GM10847 (cell line): Measurements from ENCODE around the gene KLHDC2.

Experiments used
- POLR2A ChIP-seq: IDR thresholded peaks from 2 replicates; pipeline ENCODE4 v1.6.1; 2011; ENCODE audit not compliant: insufficient read length; ENCODE audit errors: extremely low read depth

Gene KLHDC2

GRCh38 chr14:49770212-49770817 is 2.4 kb downstream of the KLHDC2 start:
- no peak for TF ChIP-seq POLR2A

GRCh38 chr14:49774106-49774505 is 6.2 kb downstream of the KLHDC2 start:
- no peak for TF ChIP-seq POLR2A

GRCh38 chr14:49778421-49778820 is 10.5 kb downstream of the KLHDC2 start:
- no peak for TF ChIP-seq POLR2A

GRCh38 chr14:49783394-49784014 is 15.6 kb downstream of the KLHDC2 start:
- no peak for TF ChIP-seq POLR2A

GRCh38 chr14:49786315-49786714 is 18.4 kb downstream of the KLHDC2 start:
- TF ChIP-seq POLR2A: no peak

GRCh38 chr14:49792618-49793017 is 24.7 kb downstream of the KLHDC2 start:
- no peak for TF ChIP-seq POLR2A

- no peak for TF ChIP-seq POLR2A
Observed at GRCh38 chr14:49796025-49796424, 28.1 kb downstream of the KLHDC2 start.

GRCh38 chr14:49808780-49809179 is 40.8 kb downstream of the KLHDC2 start:
- no peak for TF ChIP-seq POLR2A

GRCh38 chr14:49816844-49817243 is 48.9 kb downstream of the KLHDC2 start:
- TF ChIP-seq POLR2A: no peak

- TF ChIP-seq POLR2A: no peak
Observed at GRCh38 chr14:49820176-49820575, 52.2 kb downstream of the KLHDC2 start.

- TF ChIP-seq POLR2A: no peak
Observed at GRCh38 chr14:49828640-49829039, 60.7 kb downstream of the KLHDC2 start.
